Ovary (tissue), 3 donors: Measurements from ENCODE around the gene SLC6A12.

ENCODE experiments used
- POLR2A ChIP-seq: fragments of 450-650 bp; IDR thresholded peaks from one replicate; pipeline ENCODE4 v1.6.1; 2017; ENCODE audit warnings: antibody characterized with exemption, mild to moderate bottlenecking, moderate library complexity
- TF ChIP-seq, protein P1 (sequence below), 3 donors: fragments of 450-650 bp in 2 of 3; fragments of 200-600 bp in 1 of 3; IDR thresholded peaks; one replicate each; pipeline versions ENCODE4 v1.5.1 to v1.8.0; 2016 to 2022; ENCODE audit warnings: antibody characterized with exemption in 3 of 3, mild to moderate bottlenecking in 1 of 3
- donor health status: DM: no; HTN: no; CAD: no.

DNA sequence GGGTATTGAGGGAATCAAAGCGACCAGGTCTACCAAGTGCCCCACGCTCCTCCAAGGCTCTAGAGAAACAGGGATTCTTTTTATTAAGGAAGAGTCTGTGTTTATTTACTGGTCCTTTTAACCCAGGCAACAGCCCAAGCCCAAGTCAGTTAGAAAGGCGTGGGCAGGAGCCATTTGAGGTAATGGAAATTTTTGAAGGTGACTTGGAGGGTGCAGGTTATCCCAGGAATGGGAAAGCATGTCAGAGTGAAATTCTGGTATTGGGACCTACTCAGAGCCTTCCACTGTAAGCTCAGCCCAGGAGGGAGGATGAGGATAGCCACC lies 2.9 kb downstream of the SLC6A12 start:
- TF ChIP-seq, protein P1, sequence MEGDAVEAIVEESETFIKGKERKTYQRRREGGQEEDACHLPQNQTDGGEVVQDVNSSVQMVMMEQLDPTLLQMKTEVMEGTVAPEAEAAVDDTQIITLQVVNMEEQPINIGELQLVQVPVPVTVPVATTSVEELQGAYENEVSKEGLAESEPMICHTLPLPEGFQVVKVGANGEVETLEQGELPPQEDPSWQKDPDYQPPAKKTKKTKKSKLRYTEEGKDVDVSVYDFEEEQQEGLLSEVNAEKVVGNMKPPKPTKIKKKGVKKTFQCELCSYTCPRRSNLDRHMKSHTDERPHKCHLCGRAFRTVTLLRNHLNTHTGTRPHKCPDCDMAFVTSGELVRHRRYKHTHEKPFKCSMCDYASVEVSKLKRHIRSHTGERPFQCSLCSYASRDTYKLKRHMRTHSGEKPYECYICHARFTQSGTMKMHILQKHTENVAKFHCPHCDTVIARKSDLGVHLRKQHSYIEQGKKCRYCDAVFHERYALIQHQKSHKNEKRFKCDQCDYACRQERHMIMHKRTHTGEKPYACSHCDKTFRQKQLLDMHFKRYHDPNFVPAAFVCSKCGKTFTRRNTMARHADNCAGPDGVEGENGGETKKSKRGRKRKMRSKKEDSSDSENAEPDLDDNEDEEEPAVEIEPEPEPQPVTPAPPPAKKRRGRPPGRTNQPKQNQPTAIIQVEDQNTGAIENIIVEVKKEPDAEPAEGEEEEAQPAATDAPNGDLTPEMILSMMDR (IDR thresholded peaks at IDR 0.05), result no peak
- no peak for TF ChIP-seq POLR2A
